HG03442 (cell line): ENCODE results near the gene NEDD4.
A peak's percentile ranks its signal among the peaks of the same experiment; 100 is the strongest.
"Not testable (repeated sequence)": the region's sequence is repeated elsewhere in the genome, so short reads cannot be mapped to it uniquely, and the experiment has no call there.

Source experiments
- ATAC-seq: cut with Tn5 transposase; IDR thresholded peaks from one replicate; pipeline ENCODE4 v1.9.1; 2021; ENCODE audit warnings: mild to moderate bottlenecking, moderate library complexity; ENCODE audit not compliant: unreplicated experiment

The NEDD4 gene

GRCh38 chr15:55834331-55834730 lies 159.1 kb downstream of the NEDD4 start:
- no peak for ATAC-seq

DNA sequence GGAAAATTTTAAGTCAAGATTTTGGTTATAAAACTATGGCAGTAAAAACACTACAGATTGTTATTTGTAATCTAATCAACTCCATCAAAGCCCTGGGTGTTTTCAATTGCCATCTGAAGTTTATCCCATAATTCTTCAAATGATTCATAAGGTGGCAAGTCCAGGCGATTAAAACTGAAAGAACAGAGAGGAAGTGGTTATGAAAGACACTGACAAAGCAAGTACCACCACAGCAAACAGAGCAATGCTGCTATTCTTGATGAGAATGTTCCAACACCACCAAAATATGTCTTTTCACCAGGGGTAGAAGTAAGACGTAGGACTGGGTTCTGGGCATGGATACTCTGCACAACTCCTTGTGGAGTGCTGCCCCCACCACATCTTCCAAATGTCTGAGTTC lies 163.6 kb downstream of the NEDD4 start:
- peak; percentile 91 for ATAC-seq

GRCh38 chr15:55827955-55828354 lies 165.5 kb downstream of the NEDD4 start:
- ATAC-seq: no peak

DNA sequence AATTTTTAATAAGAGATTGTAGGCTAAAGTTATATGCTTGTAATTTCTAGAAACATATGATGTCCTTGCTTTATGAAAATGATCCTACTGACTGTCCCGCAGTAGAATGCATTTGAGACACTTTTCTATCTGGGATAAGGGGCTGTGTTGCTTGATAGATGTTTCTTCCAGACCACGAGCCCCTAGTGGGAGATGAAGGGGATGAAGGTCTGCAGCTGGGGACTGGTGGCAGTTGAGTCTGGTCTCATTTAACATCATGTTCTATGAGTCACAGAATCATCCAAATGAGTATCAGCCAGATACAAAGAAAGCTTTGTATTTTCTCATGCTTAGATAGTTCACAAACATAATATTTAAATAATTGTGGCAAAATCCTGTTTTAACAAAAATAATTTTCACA lies 166.2 kb downstream of the NEDD4 start:
- ATAC-seq: no peak

GRCh38 chr15:55824857-55825613 lies 168.4 kb downstream of the NEDD4 start:
- ATAC-seq: no peak

DNA sequence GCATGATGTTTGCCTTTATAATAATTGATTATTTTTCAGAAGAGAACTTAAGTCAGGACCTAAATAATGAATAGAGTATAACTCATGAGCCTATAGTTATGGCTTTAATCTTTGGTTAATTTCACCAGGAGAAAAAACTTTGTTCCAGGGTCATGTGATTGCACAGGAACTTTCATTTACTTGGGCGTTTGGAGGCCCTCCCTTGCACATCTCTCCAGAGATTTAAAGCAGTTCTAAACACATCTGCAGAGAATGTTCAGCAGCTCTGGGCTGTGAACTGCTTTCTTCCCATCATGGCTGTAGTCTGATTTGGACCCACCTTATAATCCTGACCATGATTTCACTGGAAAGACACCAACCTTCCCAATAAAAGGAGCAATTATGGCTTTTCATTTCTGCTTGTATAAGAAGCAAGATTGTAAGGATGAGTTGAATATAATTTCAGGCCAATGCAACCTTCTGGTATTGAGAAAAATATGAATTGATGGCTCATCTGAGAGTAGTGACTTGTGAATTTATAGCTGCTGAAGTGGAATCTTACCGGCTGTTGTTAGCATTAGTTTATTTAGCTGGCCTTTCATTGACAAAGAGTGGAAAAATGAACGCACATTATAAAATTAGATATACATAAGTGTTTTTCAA lies 169.6 kb downstream of the NEDD4 start:
- ATAC-seq: no peak

DNA sequence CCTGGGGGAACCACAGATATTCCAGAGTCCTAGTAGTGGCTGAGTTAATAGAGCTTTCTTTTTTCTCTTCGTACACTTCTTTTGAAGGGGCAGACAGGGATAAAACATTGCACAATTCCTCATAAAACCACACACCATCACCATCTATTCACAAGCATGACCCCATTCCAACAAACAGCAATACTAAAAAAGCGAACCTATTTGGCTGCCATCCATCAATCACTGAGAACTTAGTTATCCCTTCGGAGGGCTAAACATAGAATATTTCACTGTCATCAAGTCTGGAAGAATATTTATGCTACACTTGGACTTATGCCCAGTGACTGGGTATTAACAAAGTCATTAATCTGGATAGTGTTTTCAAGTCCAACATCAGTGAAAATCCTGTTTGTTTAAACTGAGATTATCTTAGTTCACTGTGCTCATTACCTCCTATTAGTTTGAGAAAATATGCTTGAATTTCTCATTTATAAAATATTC lies 170.2 kb downstream of the NEDD4 start:
- no peak for ATAC-seq

GRCh38 chr15:55821740-55822139 lies 171.7 kb downstream of the NEDD4 start:
- not testable (repeated sequence) for ATAC-seq

DNA sequence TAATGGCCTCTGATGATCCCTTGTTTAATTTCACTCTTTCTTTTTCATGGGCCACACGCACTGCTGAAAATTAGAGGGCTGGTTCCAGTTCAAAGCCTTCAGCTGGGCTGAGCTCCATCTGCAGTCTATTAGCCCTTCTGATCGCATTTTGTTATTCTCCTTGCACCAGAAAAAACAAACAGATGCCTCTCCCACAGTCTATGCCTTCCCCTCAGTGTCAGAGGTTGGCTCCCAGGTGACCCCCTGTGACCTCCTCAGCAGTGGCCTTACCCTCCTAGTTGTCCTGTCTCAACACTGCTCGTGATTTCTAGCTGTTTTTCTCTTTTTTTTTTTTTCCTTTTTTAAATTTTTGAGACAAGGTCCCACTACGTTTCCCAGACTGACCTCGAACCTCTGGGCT lies 173.4 kb downstream of the NEDD4 start:
- no peak for ATAC-seq

GRCh38 chr15:55819397-55820034 lies 173.9 kb downstream of the NEDD4 start:
- ATAC-seq: no peak

DNA sequence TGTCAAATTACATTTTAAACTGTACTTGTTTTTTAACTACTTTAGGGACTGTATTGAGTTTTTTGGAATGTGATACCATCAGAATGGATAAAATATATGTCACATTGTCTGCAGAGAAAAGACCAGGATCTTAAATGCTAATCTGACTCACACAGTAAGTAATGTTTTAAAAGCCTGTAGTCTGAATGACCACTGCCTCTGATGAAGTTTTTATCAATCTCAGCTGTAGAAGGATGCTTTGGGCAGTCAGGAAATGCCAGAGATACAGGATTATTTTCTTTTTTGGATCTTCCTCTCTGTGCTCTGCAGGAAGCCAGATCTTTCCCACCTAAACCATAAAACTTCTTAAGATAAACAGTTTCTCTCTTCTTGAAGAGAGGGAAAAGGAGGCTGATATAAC lies 177.4 kb downstream of the NEDD4 start:
- no peak for ATAC-seq

GRCh38 chr15:55802600-55803376 lies 190.6 kb downstream of the NEDD4 start:
- ATAC-seq: no peak

- ATAC-seq: no peak
Observed at GRCh38 chr15:55800216-55800615, 193.2 kb downstream of the NEDD4 start.

DNA sequence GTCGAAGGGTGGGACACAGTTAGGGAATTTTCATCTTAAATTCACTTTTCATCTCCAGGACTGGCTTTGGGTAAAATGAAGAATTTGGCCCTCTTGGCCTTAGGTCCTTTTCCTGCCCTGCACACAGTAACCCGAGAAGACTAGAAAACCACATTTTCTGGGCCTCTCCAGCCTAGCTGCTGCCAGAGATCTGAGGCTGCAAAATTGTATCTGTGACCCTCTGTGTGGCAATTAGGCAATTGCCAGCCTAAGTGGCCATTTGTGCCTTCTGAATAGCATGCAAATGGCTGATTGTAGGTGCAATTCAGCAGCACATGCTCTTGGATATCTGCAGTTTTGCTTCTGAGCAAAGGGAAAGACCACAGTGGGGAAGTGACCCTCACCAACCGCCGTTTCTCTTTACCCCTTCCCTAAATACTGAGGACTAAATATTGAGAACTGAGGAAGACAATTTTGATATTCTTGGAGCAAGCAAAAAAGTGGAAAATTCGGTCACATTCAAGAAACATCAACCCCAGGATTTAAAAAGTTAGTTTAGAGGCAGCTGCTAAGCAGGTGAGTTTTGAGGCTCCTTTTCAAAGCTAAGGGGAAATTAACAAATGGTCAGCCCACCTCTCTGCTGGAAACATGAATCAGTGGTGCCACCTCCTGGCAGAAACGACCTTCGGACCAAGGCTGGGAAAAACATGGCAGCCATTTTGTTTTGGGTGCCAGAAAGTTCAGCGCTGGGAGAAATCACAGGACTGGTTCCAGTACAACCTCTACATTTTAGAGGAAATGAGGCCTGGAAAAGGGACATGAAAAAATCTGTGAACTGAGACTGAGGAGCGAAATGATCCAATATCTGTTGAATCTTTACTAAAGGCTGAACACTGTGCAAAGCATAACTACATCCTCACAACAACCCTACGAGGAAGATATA lies 193.9 kb downstream of the NEDD4 start:
- ATAC-seq: no peak

GRCh38 chr15:55796321-55796965 lies 197.0 kb downstream of the NEDD4 start:
- ATAC-seq: no peak

- no peak for ATAC-seq
Observed at GRCh38 chr15:55795031-55795430, 198.4 kb downstream of the NEDD4 start.

DNA sequence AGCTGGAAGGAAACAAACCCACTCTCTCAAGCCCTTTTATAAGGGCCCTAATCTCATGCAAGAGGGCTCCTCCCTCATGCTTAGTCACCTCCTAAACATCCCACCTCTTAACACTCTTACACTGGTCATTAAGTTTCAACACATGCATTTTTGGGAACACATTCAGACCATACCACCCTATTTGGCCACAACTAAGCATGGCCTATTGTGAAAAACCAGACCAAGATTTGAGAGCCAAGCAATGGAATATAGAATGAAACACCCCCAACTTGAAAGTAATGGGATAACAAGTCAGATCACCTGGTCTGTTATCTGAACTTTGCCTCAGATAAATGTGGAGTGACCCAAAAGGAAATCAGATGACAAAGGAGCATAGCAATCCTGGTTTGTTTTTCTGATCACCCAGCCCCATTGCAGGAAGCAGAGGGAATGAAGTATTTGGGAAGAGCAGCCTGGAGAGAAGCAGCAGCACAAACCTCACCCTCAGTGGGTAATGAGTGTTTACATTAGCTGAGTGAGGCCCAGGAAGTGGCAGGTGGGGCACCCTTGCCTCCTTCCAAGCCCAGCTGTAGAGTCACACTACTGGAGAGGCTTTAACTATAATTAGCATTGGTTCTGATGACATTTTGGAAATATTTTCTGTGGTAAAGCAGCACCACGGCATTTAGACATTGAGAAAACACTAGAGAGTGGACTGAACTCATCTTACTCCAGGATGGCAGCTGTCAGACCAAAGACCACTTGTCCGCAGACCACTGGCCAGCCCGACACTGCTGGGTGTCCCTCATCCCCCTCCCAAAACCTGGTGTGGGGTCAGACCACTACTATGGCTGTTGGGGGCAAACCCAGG lies 201.6 kb downstream of the NEDD4 start:
- no peak for ATAC-seq

DNA sequence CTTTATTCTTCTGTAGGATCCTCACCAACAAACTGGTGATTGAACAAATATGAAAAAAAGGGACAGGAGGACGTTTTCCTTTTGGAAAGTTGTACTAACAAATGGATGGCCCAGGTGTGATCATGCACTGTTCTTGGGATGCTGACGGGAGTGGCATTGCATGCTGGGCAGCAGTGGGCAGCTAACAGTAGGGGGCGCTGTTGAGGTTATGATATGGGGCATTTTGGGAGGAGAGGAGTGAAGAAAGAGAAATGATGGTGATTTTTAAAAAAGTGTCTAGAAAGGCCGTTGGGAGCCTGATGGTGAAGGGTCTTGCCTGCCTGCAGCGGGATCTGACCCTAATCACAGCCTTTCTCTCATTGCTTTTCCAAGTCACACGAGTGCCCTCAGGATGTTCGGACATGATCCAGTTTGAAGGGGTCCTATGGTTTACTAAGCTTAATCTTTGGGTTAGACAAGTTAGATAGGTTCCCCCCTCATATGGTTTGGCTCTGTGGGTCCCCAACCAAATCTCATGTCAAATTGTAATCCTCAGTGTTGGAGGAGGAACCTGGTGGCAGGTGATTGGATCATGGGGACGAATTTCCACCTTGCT lies 204.2 kb downstream of the NEDD4 start:
- ATAC-seq: no peak
